HG02642 (cell line): ENCODE data around the gene SUGCT.
A peak's percentile ranks its signal among the peaks of the same experiment; 100 is the strongest.

Experiments used
- ATAC-seq: cut with Tn5 transposase; IDR thresholded peaks from one replicate; pipeline ENCODE4 v1.9.1; 2021; ENCODE audit warnings: mild to moderate bottlenecking; ENCODE audit not compliant: unreplicated experiment, poor library complexity

Gene SUGCT

DNA sequence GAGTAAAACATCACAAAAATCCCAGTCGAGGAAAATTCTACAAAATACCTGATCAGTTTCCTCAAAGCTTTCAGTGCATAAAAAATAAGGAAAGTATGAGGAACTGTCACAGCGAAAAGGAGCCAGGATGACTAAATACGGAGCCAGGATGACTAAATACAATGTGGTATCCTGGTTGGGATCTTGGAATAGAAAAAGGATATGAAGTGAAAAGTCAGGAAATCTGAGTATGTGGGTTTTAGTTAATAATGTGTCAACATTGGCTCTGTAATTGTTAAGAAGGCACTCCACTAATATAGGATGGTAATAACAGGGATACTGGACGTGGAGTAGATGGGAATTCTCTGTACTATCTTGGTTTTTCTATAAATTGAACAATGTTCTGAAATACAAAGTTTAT lies 175.5 kb downstream of the SUGCT start:
- no peak for ATAC-seq

- peak; percentile 99 for ATAC-seq
Measured at GRCh38 chr7:40311307-40311706, 176.5 kb downstream of the SUGCT start.

- no peak for ATAC-seq
Measured at GRCh38 chr7:40315277-40315676, 180.5 kb downstream of the SUGCT start.

DNA sequence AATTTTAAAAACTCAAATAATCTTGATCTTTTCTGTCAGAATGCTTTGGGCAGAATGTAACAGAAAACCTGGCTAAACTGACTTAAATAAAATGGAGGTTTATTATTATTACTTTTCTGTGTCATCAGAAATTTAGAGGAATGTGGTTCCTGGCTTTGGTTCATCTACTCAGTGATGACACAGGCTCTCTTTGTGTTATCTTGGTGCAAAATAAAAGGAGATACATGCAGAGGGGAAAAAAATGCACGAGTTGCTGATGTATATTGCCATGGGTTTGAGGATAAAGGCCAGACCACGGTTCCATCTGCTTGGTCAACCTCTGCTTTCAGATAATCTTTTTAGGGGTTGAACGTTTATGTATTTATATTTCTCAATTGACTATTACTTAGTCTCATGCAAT lies 181.4 kb downstream of the SUGCT start:
- no peak for ATAC-seq

DNA sequence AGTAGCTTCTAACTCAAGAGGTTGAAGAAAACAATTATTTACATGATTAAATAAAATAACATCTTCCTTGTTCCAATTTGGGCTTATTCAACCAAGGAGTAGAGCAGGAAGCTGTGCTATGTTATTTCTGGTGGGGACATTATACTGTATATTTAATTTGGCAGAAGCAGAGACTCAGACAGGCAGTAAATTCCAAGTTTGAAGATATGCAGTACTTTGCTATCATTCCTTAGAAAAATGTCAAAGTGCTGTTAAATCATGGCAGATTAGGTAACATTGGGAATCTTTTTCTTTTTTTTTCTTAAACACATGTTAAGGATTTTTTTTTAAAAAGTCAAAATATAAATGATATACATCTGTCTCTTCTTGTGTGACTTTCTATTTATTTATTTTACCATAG lies 190.1 kb downstream of the SUGCT start:
- ATAC-seq = no peak

DNA sequence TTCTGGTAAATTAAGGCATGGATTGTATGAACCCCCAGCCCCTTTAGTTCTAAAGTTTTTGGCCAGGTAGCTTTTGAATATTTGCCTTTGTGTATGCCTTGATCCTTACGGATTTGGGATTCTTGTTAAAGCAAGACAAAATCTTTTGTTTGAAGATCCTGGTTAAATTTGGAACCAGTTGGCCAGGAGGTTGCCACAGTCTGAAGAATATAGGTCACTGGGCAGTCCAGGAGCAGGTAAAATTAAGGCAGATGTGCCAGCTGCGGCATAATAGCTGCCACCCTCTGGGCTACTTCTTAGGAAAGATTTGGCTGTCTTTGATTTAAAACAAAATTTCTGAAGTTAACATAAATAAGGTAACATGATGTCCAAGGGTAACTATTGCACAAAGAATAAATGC lies 192.3 kb downstream of the SUGCT start:
- ATAC-seq = no peak

- no peak for ATAC-seq
Measured at GRCh38 chr7:40327873-40328272, 193.1 kb downstream of the SUGCT start.

DNA sequence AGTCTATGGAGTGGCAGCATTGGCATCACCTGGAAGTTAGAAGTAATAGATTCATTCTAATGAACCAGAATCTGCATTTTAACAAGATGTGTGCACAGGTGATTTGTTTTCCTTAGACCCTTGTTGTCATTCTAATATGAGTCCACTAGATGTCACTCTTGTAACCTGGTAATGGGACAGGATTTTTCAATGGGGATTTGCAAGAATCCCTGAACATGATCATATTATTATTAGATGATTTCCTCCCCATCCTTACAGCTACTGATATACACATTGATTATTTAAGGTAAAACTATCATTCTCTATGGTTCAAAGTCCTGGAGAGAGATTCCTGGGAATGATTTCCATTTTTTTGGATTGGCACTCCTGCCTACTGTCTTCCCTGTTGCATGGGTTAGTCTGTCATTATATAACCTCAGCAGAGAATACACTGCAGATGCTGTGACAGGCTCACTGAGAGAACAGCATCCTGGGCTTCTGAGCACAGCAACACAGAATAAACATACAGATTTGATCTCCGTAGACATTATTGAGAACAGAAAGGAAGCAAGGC lies 194.9 kb downstream of the SUGCT start:
- ATAC-seq = no peak

DNA sequence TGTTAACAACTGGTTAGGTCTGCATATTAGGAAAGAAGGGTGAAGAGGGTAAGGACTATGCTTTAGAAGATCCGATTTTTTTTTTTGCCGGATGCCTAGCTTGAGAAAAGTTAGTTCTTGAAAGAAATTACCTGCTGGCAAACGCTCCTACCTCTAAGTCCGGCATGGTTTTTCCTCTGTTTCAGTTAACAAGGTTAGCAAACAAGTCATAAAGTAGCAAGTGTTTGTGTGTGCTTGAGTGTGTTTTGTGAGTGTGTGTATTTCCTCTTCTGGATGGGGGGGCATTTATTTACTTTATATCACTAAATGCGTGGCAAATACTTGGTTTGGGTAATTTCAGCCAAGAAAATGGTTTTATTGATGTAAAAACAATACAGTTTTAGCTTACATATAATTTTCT lies 195.6 kb downstream of the SUGCT start:
- ATAC-seq = no peak

- ATAC-seq = no peak
Measured at GRCh38 chr7:40331915-40332314, 197.1 kb downstream of the SUGCT start.

GRCh38 chr7:40332516-40332915 lies 197.7 kb downstream of the SUGCT start:
- ATAC-seq = no peak

DNA sequence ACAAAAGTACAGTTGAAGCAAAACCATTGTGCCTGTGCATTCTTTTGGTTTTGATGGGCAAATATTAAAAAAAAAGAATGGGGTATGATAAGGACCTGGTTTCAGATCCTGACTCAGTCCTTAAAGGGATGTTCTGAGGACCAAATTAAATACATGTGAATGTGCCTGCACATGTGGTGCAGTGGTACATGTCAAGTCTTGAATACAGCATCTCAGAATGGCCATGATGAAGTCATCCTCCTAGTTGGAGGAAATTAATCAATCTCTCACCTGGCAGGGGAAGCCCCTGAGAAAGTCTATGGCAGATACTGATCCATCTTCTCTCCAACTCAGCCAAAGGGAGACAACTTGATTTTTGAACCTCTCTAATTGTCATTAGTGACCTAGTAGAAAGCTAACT lies 207.0 kb downstream of the SUGCT start:
- no peak for ATAC-seq

DNA sequence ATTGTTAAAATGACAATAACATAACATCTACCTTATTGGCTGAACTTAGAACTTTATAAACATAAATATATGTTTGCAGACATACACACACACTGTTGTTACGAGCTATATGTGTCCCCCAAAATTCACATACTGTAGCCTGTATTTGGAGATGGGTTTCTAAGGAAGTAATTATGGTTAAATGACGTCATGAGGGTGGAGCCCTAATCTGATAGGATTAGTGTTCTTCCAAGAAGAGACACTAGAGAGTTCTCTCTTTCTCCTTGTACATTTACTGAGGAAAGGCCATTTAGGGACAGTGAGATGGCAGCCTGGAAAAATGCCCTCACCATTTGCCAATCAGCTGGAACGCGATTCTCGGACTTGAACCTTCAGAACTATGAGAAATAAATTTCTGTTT lies 211.7 kb downstream of the SUGCT start:
- no peak for ATAC-seq

- ATAC-seq = no peak
Measured at GRCh38 chr7:40348126-40348728, 213.4 kb downstream of the SUGCT start.

- no peak for ATAC-seq
Measured at GRCh38 chr7:40350100-40350499, 215.3 kb downstream of the SUGCT start.

- no peak for ATAC-seq
Measured at GRCh38 chr7:40354711-40355110, 219.9 kb downstream of the SUGCT start.

GRCh38 chr7:40356312-40356711 lies 221.5 kb downstream of the SUGCT start:
- ATAC-seq = no peak

DNA sequence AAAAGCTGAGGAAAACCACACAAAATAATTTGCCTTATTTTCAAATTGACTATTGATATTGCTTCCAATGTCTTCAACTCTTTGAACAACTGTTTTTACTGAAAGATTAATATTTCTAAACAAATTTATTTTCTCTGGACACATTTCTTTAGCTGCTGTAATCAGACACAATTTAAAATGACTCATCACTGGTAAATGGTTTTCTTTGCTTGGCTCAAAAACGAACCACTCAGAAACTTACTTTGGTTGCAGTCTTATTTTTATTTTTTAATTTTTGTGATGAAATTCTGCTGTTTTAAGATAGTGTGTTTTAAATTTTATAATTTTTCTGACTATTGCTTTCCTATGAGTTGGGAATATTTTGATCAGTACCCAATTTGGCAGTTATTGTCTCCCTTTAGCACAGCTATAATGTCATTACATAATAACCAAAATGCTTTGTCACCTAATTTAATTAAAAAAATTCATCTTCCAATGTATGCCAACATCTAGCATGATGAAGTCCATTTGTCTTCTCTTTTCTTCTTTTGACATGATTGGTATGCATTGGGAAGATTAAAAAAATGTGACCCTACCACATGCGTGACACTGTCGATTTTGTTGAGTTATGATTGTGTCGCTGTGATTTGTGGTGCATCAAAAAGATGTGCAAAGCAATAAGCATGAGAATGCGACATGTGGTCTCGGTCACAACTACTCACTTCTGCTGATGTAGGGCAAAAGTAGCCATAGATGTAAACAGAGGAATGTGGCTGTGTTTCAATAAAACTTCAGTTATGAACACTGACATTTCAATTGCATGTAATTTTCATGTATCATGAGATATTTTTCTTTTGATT lies 222.3 kb downstream of the SUGCT start:
- ATAC-seq = no peak

GRCh38 chr7:40369641-40370277 lies 235.0 kb downstream of the SUGCT start:
- no peak for ATAC-seq

DNA sequence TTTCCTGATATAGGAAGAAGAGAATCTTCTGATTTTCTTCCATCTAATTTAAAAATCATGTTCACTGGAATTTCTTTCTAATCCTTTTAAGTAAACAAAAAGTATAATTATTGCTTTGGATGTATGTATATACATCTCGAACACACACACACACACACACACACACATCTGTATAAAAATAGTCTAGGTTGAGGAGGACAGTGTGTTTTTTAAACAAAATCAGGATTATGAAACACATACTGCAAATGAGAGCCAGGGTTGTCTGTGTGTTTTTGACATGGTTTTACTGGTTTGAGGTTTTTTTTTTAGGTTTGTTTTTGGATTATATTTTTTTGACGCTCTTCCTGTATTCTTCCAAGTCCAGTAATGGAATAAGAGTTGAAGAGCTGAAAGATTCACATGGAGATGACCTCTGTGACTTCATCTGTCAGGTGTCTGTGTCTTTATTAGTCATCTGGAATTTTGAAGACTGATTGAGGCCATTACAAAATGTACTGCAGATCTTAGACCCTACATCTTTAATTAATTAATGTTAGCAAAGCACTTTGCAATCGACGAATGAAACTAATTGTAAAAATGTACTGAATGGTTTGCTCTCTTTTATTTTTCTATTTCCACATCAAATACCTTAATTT lies 237.1 kb downstream of the SUGCT start:
- ATAC-seq = no peak

DNA sequence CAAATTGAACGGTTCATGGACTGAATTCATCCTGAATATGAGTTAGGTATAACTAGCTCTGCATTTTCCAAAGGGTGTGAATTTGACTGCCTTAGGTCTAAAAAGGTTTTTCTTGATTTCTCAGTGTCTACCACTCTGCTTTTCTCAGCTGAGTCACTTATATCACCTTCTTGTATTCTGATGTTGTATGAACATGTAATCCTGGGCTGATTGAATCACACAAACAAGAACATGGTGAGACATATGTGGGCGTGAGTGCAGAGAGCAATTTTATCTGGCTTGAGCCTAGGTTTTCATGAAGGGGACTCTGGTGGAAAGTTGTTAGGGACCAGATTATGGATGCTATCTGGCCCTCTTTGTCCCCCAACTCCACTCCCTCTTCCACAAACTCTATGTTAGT lies 239.8 kb downstream of the SUGCT start:
- ATAC-seq = no peak
